HG03103 (cell line): Measurements from ENCODE around the gene FHIT.
"Not testable (repeated sequence)": the region's sequence is repeated elsewhere in the genome, so short reads cannot be mapped to it uniquely, and the experiment has no call there.

Experiments used
- ATAC-seq: cut with Tn5 transposase; IDR thresholded peaks from one replicate; pipeline ENCODE4 v1.9.1; 2021; ENCODE audit warnings: low read depth; ENCODE audit not compliant: unreplicated experiment

Gene FHIT

GRCh38 chr3:59939826-59940426, 1311.3 kb downstream of the FHIT start:
- ATAC-seq = no peak

DNA sequence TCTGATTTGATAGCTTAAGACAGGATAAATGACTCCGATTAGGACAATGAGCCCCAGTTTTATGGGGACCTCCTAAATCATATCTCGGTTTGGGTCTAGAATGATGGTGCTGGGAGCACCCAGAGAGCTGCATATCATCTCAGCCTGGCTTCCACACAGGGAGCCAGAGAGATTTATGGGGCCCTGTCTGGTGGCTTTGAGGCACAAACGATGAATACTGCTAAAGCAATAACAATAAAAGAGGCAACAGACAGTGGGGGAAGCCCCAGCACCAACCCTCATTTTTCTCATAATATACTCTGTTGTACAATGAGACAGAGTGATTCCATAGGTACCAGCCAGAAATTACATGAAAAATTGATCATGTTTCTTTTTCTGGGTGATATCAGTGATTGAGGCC, 1312.4 kb downstream of the FHIT start:
- no peak for ATAC-seq

DNA sequence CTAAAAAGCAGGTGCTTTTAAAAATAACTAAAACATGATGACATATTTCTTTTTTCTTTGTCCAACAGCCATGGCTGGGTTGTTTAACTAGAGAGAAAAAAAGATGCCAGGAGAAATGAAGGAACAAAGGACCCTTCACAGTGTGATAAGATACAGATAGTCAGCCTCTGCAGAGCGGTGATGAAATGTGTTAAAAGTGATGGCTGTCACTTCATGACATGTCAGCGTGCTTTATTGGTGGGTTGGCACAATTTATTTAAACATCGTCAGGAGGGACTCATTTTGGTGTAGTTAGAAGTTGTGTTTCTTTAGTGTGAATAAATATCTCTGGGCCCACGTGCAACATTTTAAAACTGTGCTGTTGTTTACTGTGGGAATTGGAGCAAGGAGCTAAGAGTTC, 1314.1 kb downstream of the FHIT start:
- no peak for ATAC-seq

DNA sequence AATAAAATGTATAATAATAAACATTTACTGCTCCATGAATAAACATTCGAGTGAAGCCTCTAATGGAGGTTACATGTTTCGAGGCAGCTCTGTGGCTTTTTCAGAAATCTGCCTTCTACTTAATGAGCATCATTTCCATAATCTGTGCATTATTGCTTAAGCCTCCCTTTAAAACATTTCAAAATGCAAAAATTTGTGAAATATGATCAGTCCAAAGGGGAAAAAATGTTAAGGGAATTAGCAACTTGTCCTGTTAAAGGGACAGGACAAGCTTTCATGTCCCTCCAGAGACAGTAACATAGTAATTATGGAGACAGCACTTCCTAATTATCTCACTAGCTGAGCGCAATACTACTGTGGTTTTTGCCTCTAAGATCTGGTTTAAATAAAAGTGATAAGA, 1314.8 kb downstream of the FHIT start:
- ATAC-seq = no peak

DNA sequence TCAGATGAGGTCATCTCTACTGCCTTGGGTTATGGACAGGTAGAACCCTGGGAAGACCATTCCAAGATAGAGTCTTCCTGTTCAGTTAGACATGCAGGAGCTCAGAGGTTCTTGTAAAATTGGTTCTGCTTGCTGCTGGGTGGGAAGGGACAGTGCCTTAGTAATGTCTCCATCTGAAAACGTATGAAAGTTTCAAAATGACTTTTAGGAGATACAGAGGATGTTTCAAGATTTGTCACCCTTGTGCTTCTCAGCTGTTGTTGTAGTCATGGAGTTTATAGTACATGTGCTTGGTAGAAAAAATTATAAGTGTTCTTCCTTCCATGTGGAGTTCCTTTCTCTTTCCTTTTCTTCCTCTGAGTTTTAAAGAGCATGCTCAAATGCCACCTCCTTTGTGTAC, 1316.2 kb downstream of the FHIT start:
- ATAC-seq = peak; percentile 100

GRCh38 chr3:59934560-59934959, 1316.7 kb downstream of the FHIT start:
- ATAC-seq = not testable (repeated sequence)

DNA sequence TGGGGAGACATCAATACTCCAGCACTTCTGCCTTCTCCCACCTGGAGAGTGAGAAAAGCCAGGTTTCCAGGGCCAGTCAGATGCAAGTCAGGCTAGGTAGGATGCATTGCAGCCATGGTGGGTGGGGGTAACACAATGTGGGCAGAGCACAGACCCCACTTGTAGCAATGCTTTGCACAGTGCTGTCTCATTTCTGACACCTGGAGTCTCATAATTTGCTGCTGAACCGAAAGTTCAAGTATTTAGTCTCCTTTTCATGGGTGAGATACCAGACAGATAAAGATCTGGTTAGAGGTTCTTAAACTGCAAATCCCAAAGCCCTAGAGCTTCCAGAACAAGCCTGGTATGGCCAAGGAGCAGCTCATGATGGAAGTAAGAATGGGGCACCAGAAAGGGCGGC, 1321.1 kb downstream of the FHIT start:
- ATAC-seq = no peak

GRCh38 chr3:59927056-59927455, 1324.2 kb downstream of the FHIT start:
- ATAC-seq = no peak

DNA sequence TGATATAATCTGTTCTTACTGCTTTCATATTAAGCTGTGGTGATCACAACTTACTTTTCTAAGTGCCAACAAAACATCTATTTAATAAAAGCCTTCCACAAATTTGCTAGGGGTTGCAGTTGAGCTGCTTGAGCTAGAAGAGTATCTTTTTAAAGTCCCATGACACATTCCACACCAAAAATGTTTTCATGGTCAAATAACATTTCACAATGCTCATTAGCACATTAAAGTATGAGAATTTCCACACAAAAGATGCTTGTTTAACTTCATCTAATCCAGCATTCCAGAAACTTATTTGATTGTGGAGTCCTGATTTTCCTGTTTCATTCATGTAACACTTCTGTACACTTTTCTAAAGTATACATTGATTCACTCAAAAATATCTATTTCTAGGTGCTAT, 1325.3 kb downstream of the FHIT start:
- no peak for ATAC-seq

DNA sequence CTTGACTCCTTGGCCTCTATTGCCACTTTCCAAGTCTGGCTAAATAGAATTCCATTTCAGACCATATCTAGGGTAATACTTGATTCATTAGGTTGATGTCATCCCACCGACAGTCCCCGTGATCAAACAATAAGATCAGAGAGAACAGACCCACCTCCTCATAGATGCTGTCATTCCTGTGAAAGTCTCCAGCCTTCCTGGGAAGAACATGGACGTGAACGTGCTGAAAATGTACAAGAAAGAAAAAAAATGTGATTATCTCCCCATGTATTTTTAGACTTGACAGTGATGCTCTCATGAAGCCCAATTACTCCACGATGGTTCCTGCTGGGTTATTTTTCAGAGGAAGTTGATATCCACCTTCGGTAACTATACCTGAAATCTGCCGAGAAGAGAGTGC, 1329.1 kb downstream of the FHIT start:
- ATAC-seq = no peak

DNA sequence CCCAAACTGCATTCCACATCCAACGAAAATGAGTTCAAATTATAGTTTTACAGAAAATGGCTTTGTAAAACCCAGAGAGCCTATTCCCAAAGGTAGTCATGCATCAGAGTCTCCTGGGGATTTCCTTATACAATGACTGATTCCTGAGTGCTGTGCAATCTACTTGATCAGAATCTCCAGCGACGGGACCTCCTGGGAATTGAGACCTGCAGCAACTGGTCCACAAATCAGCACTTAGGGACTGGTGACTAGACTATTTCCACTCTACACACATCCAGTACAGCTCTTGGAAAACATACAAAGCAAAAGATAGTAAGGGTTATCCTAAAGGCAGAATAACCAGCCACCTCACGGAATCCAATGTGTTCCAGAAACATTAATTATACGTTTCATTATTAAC, 1330.4 kb downstream of the FHIT start:
- ATAC-seq = no peak

GRCh38 chr3:59919586-59919985, 1331.7 kb downstream of the FHIT start:
- no peak for ATAC-seq

DNA sequence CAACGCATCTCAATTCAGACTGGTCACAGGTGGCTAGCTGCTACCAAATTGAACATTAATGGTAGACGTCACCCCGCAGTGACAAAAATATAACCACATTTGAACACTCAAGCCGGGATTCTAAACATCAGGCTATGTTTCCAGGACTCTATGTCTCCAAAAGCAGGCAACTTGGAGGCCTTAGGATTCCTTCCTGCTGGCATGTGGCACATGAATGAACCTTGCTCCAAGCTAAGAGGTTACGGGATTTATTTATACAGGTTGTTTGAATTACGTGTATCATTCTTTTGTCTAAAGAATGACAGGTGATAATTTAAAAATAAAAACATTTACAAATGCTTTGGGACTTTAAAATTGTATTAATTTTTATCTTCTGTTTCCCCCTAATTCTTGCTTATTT, 1337.0 kb downstream of the FHIT start:
- ATAC-seq = no peak

GRCh38 chr3:59913645-59914044, 1337.6 kb downstream of the FHIT start:
- no peak for ATAC-seq

DNA sequence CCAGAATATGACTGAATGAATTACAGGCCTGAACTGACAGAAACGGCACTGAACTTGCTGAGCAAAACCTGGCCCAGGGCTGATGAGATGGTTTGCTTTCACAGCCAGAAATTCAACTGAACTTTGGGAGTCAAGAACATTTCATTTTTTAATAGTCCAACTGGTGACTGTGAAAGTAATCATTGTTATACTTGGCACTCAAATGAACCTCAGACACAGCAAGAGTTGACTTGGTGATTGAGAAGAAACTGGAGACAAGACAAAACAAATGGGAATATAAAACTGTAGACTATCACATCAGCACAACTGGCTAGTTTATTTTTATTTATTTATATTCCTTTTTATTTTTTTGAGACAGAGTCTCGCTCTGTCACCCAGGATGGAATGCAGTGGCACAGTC, 1342.6 kb downstream of the FHIT start:
- ATAC-seq = no peak

DNA sequence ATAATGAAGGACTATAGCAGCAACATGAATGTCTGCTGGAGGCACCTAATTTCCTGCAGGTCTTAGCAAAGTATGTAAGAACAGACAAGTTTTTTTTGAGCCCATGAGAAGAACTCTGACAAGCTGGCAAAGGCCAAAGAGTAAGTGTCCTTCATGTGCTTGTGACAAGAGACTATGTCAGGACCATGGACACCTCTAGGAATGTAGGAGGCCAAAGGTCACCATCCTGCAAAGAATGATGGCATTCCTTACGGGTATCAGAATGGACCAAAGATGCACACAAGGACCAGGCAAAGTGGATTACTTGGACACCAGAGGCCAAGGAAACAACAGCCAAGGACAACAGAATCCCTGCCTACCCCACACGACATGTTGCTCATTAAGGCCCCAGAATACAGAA, 1343.0 kb downstream of the FHIT start:
- no peak for ATAC-seq

DNA sequence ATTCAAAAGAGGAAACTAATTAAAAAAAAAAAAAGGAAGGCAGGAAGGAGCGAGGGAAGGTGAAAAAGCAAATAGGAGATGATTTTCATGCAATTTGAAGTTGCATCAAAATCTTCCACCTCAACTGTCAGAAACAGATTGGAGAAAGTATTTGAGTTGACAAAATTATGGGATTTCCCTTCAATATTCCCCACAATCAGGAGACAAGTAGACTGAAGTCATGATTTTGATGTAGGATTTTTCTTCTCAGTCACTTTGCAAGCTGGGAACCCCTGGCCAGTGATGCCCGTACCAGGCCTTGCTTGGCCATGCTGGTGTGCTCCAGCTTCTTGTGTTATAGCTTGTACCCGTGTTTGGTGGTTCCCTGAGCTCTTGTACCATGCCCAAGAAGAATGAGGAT, 1347.0 kb downstream of the FHIT start:
- no peak for ATAC-seq

DNA sequence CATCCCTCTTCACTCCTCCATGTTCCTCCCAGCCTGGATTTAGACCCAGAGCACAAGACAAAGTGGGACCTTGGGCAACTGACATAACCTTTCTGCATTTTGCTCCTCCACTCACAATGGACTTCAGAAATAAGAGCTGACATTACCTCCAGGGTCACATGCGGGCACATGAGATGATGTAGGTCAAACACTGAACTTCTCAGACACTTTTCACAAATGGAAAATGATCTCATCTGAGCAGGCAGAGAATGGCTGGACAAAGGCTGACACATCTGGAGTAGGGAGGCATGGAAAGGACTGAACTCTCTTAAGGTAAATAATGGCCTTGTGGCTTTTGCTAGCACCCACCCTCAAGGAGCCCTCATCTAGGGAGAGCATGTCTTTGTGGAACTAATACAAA, 1352.2 kb downstream of the FHIT start:
- no peak for ATAC-seq

GRCh38 chr3:59895972-59896371, 1355.3 kb downstream of the FHIT start:
- no peak for ATAC-seq

- ATAC-seq = no peak
Observed at GRCh38 chr3:59894425-59895121, 1356.7 kb downstream of the FHIT start.

DNA sequence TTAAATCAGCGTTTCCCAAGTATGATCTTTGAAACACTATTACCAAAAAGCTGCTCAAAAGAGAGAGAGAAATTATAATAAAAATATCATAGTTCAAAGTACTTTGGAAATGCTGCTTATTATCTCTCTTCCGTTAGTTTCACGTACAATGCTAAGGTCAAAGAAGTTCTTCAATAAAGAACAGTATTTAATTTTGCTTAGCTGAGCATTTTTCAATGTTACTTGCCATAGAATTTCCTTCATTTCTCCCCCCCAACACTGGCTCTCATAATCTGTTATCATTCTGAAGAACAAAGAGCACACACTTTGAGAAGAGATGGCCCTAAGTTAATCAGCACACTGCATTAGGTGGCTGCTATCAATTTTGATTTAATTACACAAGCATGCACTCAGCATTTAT, 1360.6 kb downstream of the FHIT start:
- no peak for ATAC-seq

DNA sequence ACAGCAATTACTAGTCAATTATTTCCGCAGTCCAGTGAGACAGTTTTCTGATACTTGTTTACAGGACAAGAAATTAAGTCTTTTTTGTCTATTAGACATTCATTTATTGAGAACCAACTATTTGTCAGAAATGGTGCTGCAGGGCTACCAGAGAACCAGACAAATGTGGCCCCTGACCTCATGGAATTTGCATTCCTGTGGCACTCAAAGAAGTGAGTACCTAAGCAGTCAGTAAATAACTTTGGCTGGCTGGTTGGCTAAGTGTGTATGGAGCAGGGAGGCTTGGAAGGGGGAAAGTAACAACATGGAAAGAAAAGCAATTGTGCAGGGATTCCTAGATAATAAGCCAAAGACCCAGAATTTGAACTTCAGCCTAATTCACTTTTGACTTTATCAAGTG, 1364.5 kb downstream of the FHIT start:
- ATAC-seq = no peak
